ENCODE results near the gene PLXNB3. TPM values are rescaled to one million over a fixed set of nuclear protein-coding genes. Genes with fewer than 3 reads are reported as not detected.

The PLXNB3 gene
- total RNA-seq, 2 experiments from 2014 or later = 0.05 to 0.44 TPM

- Mint-ChIP-seq H3K4me3 (peak overlapping the region; percentile 94), H3K27ac (peak overlapping the region; percentile 87), H3K9me3 (no peaks in the 10 kb centered on the region), H3K4me1 (ENCODE audit: low read depth) (peaks cover 29% of the 10 kb centered on the region), H3K36me3 (ENCODE audit: low read depth) (peaks cover 12% of the 10 kb centered on the region), H3K27me3 (ENCODE audit: low read depth) (no peaks in the 10 kb centered on the region)
- DNase-seq = peak; percentile 25
- CTCF ChIA-PET = no interaction called here
- intact Hi-C loops (cut with micrococcal nuclease) = loop anchor here (1.0 to 2.0 kb wide), 7 partner anchors 24 to 325 kb away; partner anchors contain the start of genes ABCD1, BCAP31, CCNQ and HAUS7
Observed at GRCh38 chrX:153794897-153795816, 31.1 kb downstream of the PLXNB3 start.

- peaks cover 12% of the 10 kb centered on the region for H3K36me3 Mint-ChIP-seq (ENCODE audit: low read depth)
Observed at GRCh38 chrX:153797415-153798015, 33.5 kb downstream of the PLXNB3 start.

DNA sequence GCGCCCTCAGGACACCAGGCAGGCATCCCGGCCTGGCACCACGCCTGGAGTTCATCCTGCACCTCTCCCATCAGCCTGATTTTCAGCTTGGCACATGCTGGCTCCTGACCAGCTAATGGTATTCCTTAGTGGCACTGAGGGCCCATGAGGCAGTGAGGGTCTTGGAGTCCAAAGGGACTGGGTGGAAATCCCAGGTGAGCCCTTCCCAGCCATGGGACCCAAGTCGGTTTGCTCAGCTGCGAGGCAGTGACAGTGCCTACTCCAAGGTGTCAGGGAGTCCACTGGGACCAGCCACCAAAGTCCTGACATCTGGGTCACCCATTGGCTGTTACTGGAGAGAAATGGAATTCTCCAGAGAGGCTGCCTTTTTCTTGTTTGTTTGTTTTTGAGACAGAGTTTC, 35.3 kb downstream of the PLXNB3 start:
- intact Hi-C loops (cut with micrococcal nuclease) = no loop called here
- Mint-ChIP-seq H3K4me1 (ENCODE audit: low read depth) (peaks cover 16% of the 10 kb centered on the region), H3K9me3 (no peaks in the 10 kb centered on the region), H3K27me3 (ENCODE audit: low read depth) (no peaks in the 10 kb centered on the region), H3K27ac (no peak overlapping the region), H3K36me3 (ENCODE audit: low read depth) (peaks cover 10% of the 10 kb centered on the region), H3K4me3 (no peak overlapping the region)
- CTCF ChIA-PET = no interaction called here
- no peak for DNase-seq

More at GRCh38 chrX:153797415-153798015, 33.5 kb downstream of the PLXNB3 start:
- intact Hi-C loops (cut with micrococcal nuclease) = no loop called here
- Mint-ChIP-seq H3K27me3 (ENCODE audit: low read depth) (no peaks in the 10 kb centered on the region), H3K4me1 (ENCODE audit: low read depth) (peaks cover 23% of the 10 kb centered on the region), H3K4me3 (no peak overlapping the region), H3K27ac (no peak overlapping the region), H3K9me3 (no peaks in the 10 kb centered on the region)
- no peak for DNase-seq
- CTCF ChIA-PET = no interaction called here

- intact Hi-C loops (cut with micrococcal nuclease) = no loop called here
- Mint-ChIP-seq H3K4me3 (no peak overlapping the region), H3K9me3 (no peaks in the 10 kb centered on the region), H3K27ac (no peak overlapping the region), H3K27me3 (ENCODE audit: low read depth) (no peaks in the 10 kb centered on the region), H3K36me3 (ENCODE audit: low read depth) (peaks cover 8% of the 10 kb centered on the region), H3K4me1 (ENCODE audit: low read depth) (peaks cover 15% of the 10 kb centered on the region)
- no peak for DNase-seq
- CTCF ChIA-PET = no interaction called here
Observed at GRCh38 chrX:153800177-153800722, 36.2 kb downstream of the PLXNB3 start.

GRCh38 chrX:153800746-153801145, 36.7 kb downstream of the PLXNB3 start:
- intact Hi-C loops (cut with micrococcal nuclease) = no loop called here
- Mint-ChIP-seq H3K36me3 (ENCODE audit: low read depth) (peaks cover 8% of the 10 kb centered on the region), H3K9me3 (no peaks in the 10 kb centered on the region), H3K27ac (no peak overlapping the region), H3K4me3 (no peak overlapping the region), H3K27me3 (ENCODE audit: low read depth) (no peaks in the 10 kb centered on the region), H3K4me1 (ENCODE audit: low read depth) (peaks cover 13% of the 10 kb centered on the region)
- CTCF ChIA-PET = no interaction called here
- no peak for DNase-seq

DNA sequence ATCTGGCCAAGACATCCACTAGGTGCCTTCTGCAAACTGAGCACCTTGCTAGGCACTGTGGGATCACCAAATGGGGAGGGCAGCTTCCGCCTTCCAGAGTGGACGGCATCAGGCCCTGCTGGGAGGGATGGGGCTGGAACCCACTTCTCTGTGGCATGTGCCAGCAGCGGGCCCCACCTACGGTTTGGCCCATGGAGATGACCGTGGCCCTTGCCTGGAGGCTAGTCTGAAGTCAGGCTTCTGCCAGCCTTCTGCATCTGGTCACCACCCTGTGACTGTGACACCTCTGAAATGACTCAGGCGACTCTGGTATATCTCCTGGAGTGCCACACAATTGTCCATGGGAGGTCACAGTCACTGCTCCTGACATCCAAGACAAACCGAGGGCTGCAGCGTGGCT, 37.6 kb downstream of the PLXNB3 start:
- Mint-ChIP-seq H3K9me3 (no peaks in the 10 kb centered on the region), H3K27me3 (ENCODE audit: low read depth) (no peaks in the 10 kb centered on the region), H3K4me1 (ENCODE audit: low read depth) (peaks cover 5% of the 10 kb centered on the region), H3K27ac (no peak overlapping the region), H3K4me3 (no peak overlapping the region), H3K36me3 (ENCODE audit: low read depth) (peaks cover 4% of the 10 kb centered on the region)
- CTCF ChIA-PET = no interaction called here
- intact Hi-C loops (cut with micrococcal nuclease) = no loop called here
- no peak for DNase-seq

DNA sequence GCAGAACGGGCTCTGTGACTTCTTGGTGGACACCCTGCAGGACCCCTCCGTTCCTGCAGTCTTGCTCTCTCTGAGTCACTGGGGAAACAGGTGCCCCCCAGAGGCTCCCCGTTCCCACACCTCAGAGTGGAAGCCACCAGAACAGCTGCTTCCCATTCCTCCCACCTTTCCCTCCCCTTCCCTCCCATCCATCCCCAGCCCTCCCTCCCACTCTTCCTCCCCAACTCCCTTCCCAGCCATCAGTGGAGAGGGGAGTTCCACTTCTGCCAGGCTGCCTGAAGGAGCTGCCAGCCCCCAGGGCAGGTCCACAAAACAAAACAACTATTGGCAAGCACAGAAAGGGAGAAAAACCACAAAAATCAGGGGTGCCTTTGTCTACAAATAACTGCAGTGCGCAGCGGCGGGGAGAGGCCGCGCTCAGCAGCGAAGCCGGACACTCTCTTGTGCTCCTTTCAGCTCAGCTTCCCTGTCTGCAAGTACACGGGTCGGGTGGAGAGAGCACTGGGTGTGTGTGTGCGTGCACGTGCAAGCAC, 38.5 kb downstream of the PLXNB3 start:
- DNase-seq = no peak
- H3K27ac Mint-ChIP-seq = no peak overlapping the region
- intact Hi-C loops (cut with micrococcal nuclease) = no loop called here
- CTCF ChIA-PET = no interaction called here
- H3K9me3 Mint-ChIP-seq = no peaks in the 10 kb centered on the region
- peaks cover 4% of the 10 kb centered on the region for H3K36me3 Mint-ChIP-seq (ENCODE audit: low read depth)
- no peaks in the 10 kb centered on the region for H3K4me1 Mint-ChIP-seq (ENCODE audit: low read depth)
- no peak overlapping the region for H3K4me3 Mint-ChIP-seq
- H3K27me3 Mint-ChIP-seq (ENCODE audit: low read depth) = no peaks in the 10 kb centered on the region

- no peak overlapping the region for H3K4me3 Mint-ChIP-seq
- no peaks in the 10 kb centered on the region for H3K27me3 Mint-ChIP-seq (ENCODE audit: low read depth)
- DNase-seq = no peak
- no peak overlapping the region for H3K27ac Mint-ChIP-seq
- CTCF ChIA-PET = no interaction called here
- no peaks in the 10 kb centered on the region for H3K4me1 Mint-ChIP-seq (ENCODE audit: low read depth)
- intact Hi-C loops (cut with micrococcal nuclease) = no loop called here
- H3K36me3 Mint-ChIP-seq (ENCODE audit: low read depth) = peaks cover 1% of the 10 kb centered on the region
- no peaks in the 10 kb centered on the region for H3K9me3 Mint-ChIP-seq
Observed at GRCh38 chrX:153803211-153804099, 39.4 kb downstream of the PLXNB3 start.

GRCh38 chrX:153804100-153804595, 40.1 kb downstream of the PLXNB3 start:
- intact Hi-C loops (cut with micrococcal nuclease) = no loop called here
- Mint-ChIP-seq H3K4me3 (no peak overlapping the region), H3K4me1 (ENCODE audit: low read depth) (no peaks in the 10 kb centered on the region), H3K36me3 (ENCODE audit: low read depth) (no peaks in the 10 kb centered on the region), H3K27me3 (ENCODE audit: low read depth) (no peaks in the 10 kb centered on the region), H3K27ac (no peak overlapping the region), H3K9me3 (no peaks in the 10 kb centered on the region)
- no peak for DNase-seq
- CTCF ChIA-PET = no interaction called here

DNA sequence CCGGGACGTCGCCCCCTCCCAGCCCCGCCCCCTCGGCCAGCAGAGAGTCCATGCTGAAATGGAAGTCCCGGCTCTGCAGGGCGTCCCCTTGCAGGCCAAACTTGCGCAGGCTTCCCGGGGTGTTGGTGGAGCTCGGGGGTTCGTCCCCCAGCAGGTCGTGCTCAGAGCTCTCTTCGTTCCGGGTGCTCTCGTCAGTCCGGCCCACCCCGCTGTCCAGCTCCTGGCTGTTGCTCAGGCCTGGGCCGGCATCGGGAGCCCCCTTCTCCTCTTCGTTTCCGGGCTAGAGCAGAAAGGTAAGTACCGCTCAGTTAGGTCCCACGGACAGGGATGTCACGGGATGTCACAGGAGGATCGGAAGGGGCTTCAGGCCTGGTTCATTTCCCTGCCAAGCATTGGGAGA, 40.6 kb downstream of the PLXNB3 start:
- DNase-seq = no peak
- CTCF ChIA-PET = no interaction called here
- no peaks in the 10 kb centered on the region for H3K4me1 Mint-ChIP-seq (ENCODE audit: low read depth)
- H3K4me3 Mint-ChIP-seq = no peak overlapping the region
- intact Hi-C loops (cut with micrococcal nuclease) = no loop called here
- H3K9me3 Mint-ChIP-seq = no peaks in the 10 kb centered on the region
- H3K27ac Mint-ChIP-seq = no peak overlapping the region
- H3K27me3 Mint-ChIP-seq (ENCODE audit: low read depth) = no peaks in the 10 kb centered on the region
- H3K36me3 Mint-ChIP-seq (ENCODE audit: low read depth) = no peaks in the 10 kb centered on the region

GRCh38 chrX:153805436-153805835, 41.4 kb downstream of the PLXNB3 start:
- Mint-ChIP-seq H3K9me3 (no peaks in the 10 kb centered on the region), H3K4me1 (ENCODE audit: low read depth) (no peaks in the 10 kb centered on the region), H3K36me3 (ENCODE audit: low read depth) (no peaks in the 10 kb centered on the region), H3K4me3 (no peak overlapping the region), H3K27ac (no peak overlapping the region), H3K27me3 (ENCODE audit: low read depth) (no peaks in the 10 kb centered on the region)
- intact Hi-C loops (cut with micrococcal nuclease) = no loop called here
- no peak for DNase-seq
- CTCF ChIA-PET = no interaction called here
